Measurements from ENCODE around the gene STEAP1B.

Gene STEAP1B

GRCh38 chr7:22417349-22417748, 82.6 kb downstream of the STEAP1B start:
- no peak overlapping the region for H3K4me3 ChIP-seq (ENCODE audit: low read length)
- DNase-seq (ENCODE audit: low read depth): no peak
- TF ChIP-seq CTCF (IDR thresholded peaks at IDR 0.05; ENCODE audit: insufficient read depth, low read depth, low read length, missing control alignments): no peak

- TF ChIP-seq CTCF (IDR thresholded peaks at IDR 0.05; ENCODE audit: insufficient read depth, low read depth, low read length, missing control alignments): no peak
- H3K4me3 ChIP-seq (ENCODE audit: low read length): no peak overlapping the region
- no peak for DNase-seq (ENCODE audit: low read depth)
Observed at GRCh38 chr7:22414424-22414823, 85.6 kb downstream of the STEAP1B start.

- DNase-seq (ENCODE audit: low read depth): no peak
- H3K4me3 ChIP-seq (ENCODE audit: low read length): no peak overlapping the region
- TF ChIP-seq CTCF (IDR thresholded peaks at IDR 0.05; ENCODE audit: insufficient read depth, low read depth, low read length, missing control alignments): no peak
Observed at GRCh38 chr7:22413211-22413610, 86.8 kb downstream of the STEAP1B start.

GRCh38 chr7:22411977-22412693, 87.9 kb downstream of the STEAP1B start:
- peak; percentile 32 for DNase-seq (ENCODE audit: low read depth)
- H3K4me3 ChIP-seq (ENCODE audit: low read length): no peak overlapping the region
- TF ChIP-seq CTCF (IDR thresholded peaks at IDR 0.05; ENCODE audit: insufficient read depth, low read depth, low read length, missing control alignments): no peak

- TF ChIP-seq CTCF (IDR thresholded peaks at IDR 0.05; ENCODE audit: insufficient read depth, low read depth, low read length, missing control alignments): no peak
- DNase-seq (ENCODE audit: low read depth): no peak
- no peak overlapping the region for H3K4me3 ChIP-seq (ENCODE audit: low read length)
Observed at GRCh38 chr7:22406715-22407114, 93.3 kb downstream of the STEAP1B start.

GRCh38 chr7:22404421-22405023, 95.5 kb downstream of the STEAP1B start:
- no peak for DNase-seq (ENCODE audit: low read depth)
- no peak for TF ChIP-seq CTCF (IDR thresholded peaks at IDR 0.05; ENCODE audit: insufficient read depth, low read depth, low read length, missing control alignments)
- H3K4me3 ChIP-seq (ENCODE audit: low read length): no peak overlapping the region

- no peak for DNase-seq (ENCODE audit: low read depth)
- H3K4me3 ChIP-seq (ENCODE audit: low read length): no peak overlapping the region
- no peak for TF ChIP-seq CTCF (IDR thresholded peaks at IDR 0.05; ENCODE audit: insufficient read depth, low read depth, low read length, missing control alignments)
Observed at GRCh38 chr7:22403344-22403743, 96.6 kb downstream of the STEAP1B start.

Data from epithelial cell of esophagus (primary cell).